Lung (tissue), 16 donors: ENCODE results near the gene JPH3. TPM values are rescaled to one million over a fixed set of nuclear protein-coding genes. Genes with fewer than 3 reads are reported as not detected.

ENCODE experiments used
- ATAC-seq: fragments of 200-7000 bp; cut with Tn5 transposase; one replicate; pipeline ENCODE4 v1.9.1; 2020; ENCODE audit warnings: moderate number of reproducible peaks; ENCODE audit not compliant: insufficient read depth, low FRiP score
- DNase-seq, 3 donors: peaks; one replicate each; pipeline ENCODE4 v3.0.0-alpha.2; 2013 to 2017
- H3K27ac ChIP-seq, 2 donors: one replicate each; pipeline ENCODE4 v1.5.1; 2013; ENCODE audit warnings: mild to moderate bottlenecking in 2 of 2, moderate library complexity in 2 of 2, control low read depth in 1 of 2, inconsistent platforms in 1 of 2, low read depth in 1 of 2, low read length in 1 of 2
- H3K27me3 ChIP-seq, 3 donors: one replicate each; pipeline ENCODE4 v1.5.1; 2013; ENCODE audit warnings: low read length in 2 of 3; ENCODE audit not compliant: control insufficient read depth in 3 of 3, insufficient read depth in 3 of 3
- H3K36me3 ChIP-seq, 4 donors: one replicate each; pipeline ENCODE4 v1.5.1; 2013; ENCODE audit warnings: low read length in 4 of 4, mild to moderate bottlenecking in 1 of 4, moderate library complexity in 1 of 4; ENCODE audit not compliant: control insufficient read depth in 4 of 4, insufficient read depth in 4 of 4
- H3K4me1 ChIP-seq, 5 donors: one replicate each; pipeline ENCODE4 v1.5.1; 2013; ENCODE audit warnings: low read length in 5 of 5, mild to moderate bottlenecking in 2 of 5, moderate library complexity in 1 of 5; ENCODE audit not compliant: control insufficient read depth in 5 of 5, insufficient read depth in 5 of 5
- H3K4me3 ChIP-seq: one replicate; pipeline ENCODE4 v1.5.1; 2013; ENCODE audit warnings: mild to moderate bottlenecking, control low read depth, moderate library complexity
- H3K9ac ChIP-seq, 2 donors: one replicate each; pipeline ENCODE4 v1.5.1; 2013; ENCODE audit warnings: low read length in 2 of 2, control low read depth in 1 of 2; ENCODE audit not compliant: insufficient read depth in 1 of 2
- H3K9me3 ChIP-seq, 4 donors: one replicate each; pipeline ENCODE4 v1.5.1; 2013; ENCODE audit warnings: low read length in 3 of 4, mild to moderate bottlenecking in 1 of 4, moderate library complexity in 1 of 4; ENCODE audit not compliant: control insufficient read depth in 4 of 4, insufficient read depth in 3 of 4
- CTCF ChIP-seq: IDR thresholded peaks from 2 replicates; pipeline ENCODE4 v1.5.1; 2012; ENCODE audit warnings: mild to moderate bottlenecking; ENCODE audit errors: control extremely low read depth, extremely low read depth
- WGBS, 2 donors: extraction: QIAGEN DNeasy Blood & Tissue Kit; methylation state at CpG; one replicate each; pipeline ENCODE4 v1.1.7; 2013; 5-methylcytosine and 5-hydroxymethylcytosine counted together
- long read RNA-seq, 5 donors: transcript quantifications; one replicate each; lab custom pipeline, GENCODE V29; 2026
- polyA plus RNA-seq, 2 donors: library from polyadenylated mRNA; stranded (reverse); fragments of 200-250 nt; gene quantifications; one replicate each; pipeline ENCODE4 v1.2.1, GENCODE V29; 2013
- total RNA-seq, 2 donors: library from RNA; depleted of rRNA in 1 of 2; stranded (reverse); fragments of >200 nt in 1 of 2; gene quantifications; one replicate each; pipeline ENCODE4 v1.2.1, GENCODE V29; 2014 to 2021
- donor health status: control.
- donor health status: control.
- donor health status: Bipolar disorder and iron deficiency.
- donor health status: healthy.
- donor health status: DM: yes; HTN: yes; CAD: no.

The JPH3 gene
- total RNA-seq: under 1 TPM; 0.21 to 0.68 TPM
- polyA plus RNA-seq: under 1 TPM; 0.04 to 0.05 TPM
- long read RNA-seq, donor 1: 0 reads
- long read RNA-seq, donor 2: 0 reads
- long read RNA-seq, donor 3: 0 reads
- long read RNA-seq, donor 4: 0 reads
- long read RNA-seq, donor 5, partial matches to known transcripts: 9 of 9 reads
- long read RNA-seq, donor 5, other reads (novel, unspliced or antisense): 0 of 9 reads

GRCh38 chr16:87602001-87602775 lies at the start of gene JPH3:
Gene JPH3 (plus strand): TSS chr16:87602508. CDS start chr16:87603147, 639 bp downstream.
- TF ChIP-seq CTCF: no peak
- Histone ChIP-seq H3K36me3 (no peaks in the 10 kb centered on the region), H3K27ac (no peak within 1 kb of the TSS), H3K4me1 (peaks cover 0 to 7% (median 0%) of the 10 kb centered on the region in 5 donors), H3K4me3 (no peak within 1 kb of the TSS), H3K9me3 (peaks cover 0 to 16% (median 0%) of the 10 kb centered on the region in 4 donors), H3K9ac (no peak within 1 kb of the TSS), H3K27me3 (peaks cover 27 to 66% (median 43%) of the 10 kb centered on the region in 3 donors)
- ATAC-seq (no peak), DNase-seq (peak in 2 of 3 donors; percentile 32 to 38)
- 2 to 3% methylated on average over 25 to 121 of the region's 122 CpGs for WGBS, 2 donors

GRCh38 chr16:87552772-87553573 lies 49.3 kb upstream of the JPH3 start:
- no peak for DNase-seq

DNA sequence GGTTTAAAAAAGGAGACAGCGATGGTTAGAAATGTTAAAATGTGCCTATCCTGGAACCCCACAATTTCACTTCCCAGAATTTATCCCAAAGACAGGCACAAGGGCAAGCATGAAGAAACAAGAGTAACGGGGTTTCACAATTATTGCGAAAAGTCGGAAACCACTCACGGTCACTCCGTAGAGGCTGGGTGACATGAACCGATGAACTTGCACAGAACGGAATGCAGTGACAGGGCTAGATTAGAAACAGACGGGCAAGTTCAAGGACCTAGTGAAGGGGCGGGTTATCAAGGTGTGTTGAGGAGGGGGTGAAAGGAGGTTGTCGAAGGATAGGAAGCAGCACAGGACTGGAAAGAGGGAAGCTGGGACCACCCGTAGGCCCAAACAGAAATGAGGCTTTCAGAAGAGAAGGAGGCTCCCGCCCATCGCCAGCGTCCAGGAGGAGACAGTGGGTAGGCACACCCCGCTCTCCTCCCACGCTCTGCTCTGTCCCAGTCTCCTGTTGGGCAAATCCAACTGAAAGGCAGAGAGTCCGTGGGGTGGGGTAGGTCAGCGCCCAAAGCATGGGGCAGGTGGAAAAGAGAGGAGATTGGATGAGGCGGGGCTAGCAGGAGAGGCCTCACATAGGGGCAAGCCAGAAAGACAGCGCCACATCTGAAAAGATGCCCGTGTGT lies 47.4 kb upstream of the JPH3 start:
- H3K4me3 ChIP-seq: no peak overlapping the region
- DNase-seq (no peak), ATAC-seq (no peak)

More at GRCh38 chr16:87552772-87553573, 49.3 kb upstream of the JPH3 start:
- Histone ChIP-seq H3K27me3 (peaks cover 0 to 10% (median 0%) of the 10 kb centered on the region in 3 donors), H3K9me3 (peaks cover 0 to 7% (median 0%) of the 10 kb centered on the region in 4 donors), H3K4me3 (no peak overlapping the region), H3K4me1 (peaks cover 0 to 26% (median 6%) of the 10 kb centered on the region in 5 donors), H3K27ac (no peak overlapping the region), H3K36me3 (no peaks in the 10 kb centered on the region), H3K9ac (no peak overlapping the region)
- no peak for ATAC-seq
- no peak for TF ChIP-seq CTCF
- 81 to 88% methylated on average over 18 of the region's 18 CpGs for WGBS, 2 donors

More for the DNA sequence above, 47.4 kb upstream of the JPH3 start:
- Histone ChIP-seq H3K4me1 (peaks cover 0 to 33% (median 6%) of the 10 kb centered on the region in 5 donors), H3K9me3 (peaks cover 0 to 3% (median 0%) of the 10 kb centered on the region in 4 donors), H3K27me3 (peaks cover 0 to 5% (median 0%) of the 10 kb centered on the region in 3 donors), H3K9ac (no peak overlapping the region), H3K27ac (peak overlapping the region in 1 of 2 donors; percentile 73), H3K36me3 (no peaks in the 10 kb centered on the region)
- TF ChIP-seq CTCF: no peak
- 60 to 66% methylated on average over 22 of the region's 22 CpGs for WGBS, 2 donors
